Calu3 (cell line): ENCODE measurements around the gene ADGRA1. TPM values are rescaled to one million over a fixed set of nuclear protein-coding genes. Genes with fewer than 3 reads are reported as not detected.

Experiments
- BruUV-seq: library from RNA; stranded (reverse); fragments of 400-500 nt; replicated peaks from 2 replicates; lab custom pipeline; 2021; lab: Mats Ljungman, UMichigan
- CTCF ChIA-PET: fragments of 300-600 bp; sonication (Branson Sonifier 250); formaldehyde crosslinking; loops from one replicate; lab custom pipeline; 2022; ENCODE audit warnings: antibody characterized with exemption; lab: Charles Lee
- DNase-seq: peaks from one replicate; pipeline ENCODE4 v3.0.0; 2022
- H3K27ac Mint-ChIP-seq: one replicate; pipeline ENCODE4 v1.8.0; 2022; ENCODE audit warnings: mixed read lengths; ENCODE audit not compliant: unreplicated experiment
- H3K27me3 Mint-ChIP-seq: one replicate; pipeline ENCODE4 v1.8.0; 2022; ENCODE audit warnings: mixed read lengths; ENCODE audit not compliant: unreplicated experiment
- H3K36me3 Mint-ChIP-seq: one replicate; pipeline ENCODE4 v1.8.0; 2022; ENCODE audit warnings: mild to moderate bottlenecking, moderate library complexity, mixed read lengths; ENCODE audit not compliant: insufficient read depth, unreplicated experiment
- H3K4me1 Mint-ChIP-seq: one replicate; pipeline ENCODE4 v1.8.0; 2022; ENCODE audit warnings: mild to moderate bottlenecking, low read depth, mixed read lengths; ENCODE audit not compliant: unreplicated experiment
- H3K4me3 Mint-ChIP-seq: one replicate; pipeline ENCODE4 v1.8.0; 2022; ENCODE audit warnings: mild to moderate bottlenecking, low read depth, moderate library complexity, mixed read lengths; ENCODE audit not compliant: unreplicated experiment
- H3K9me3 Mint-ChIP-seq: one replicate; pipeline ENCODE4 v1.8.0; 2022; ENCODE audit warnings: low read depth, mixed read lengths; ENCODE audit not compliant: unreplicated experiment
- CTCF ChIP-seq: fragments of 200-600 bp; IDR thresholded peaks from one replicate; pipeline ENCODE4 v1.8.0; 2022; ENCODE audit warnings: antibody characterized with exemption; ENCODE audit not compliant: unreplicated experiment
- intact Hi-C: fragments of 100-400 bp; cut with micrococcal nuclease; formaldehyde crosslinking; loops from one replicate; pipeline ENCODE4 v1.10.0; 2022; ENCODE audit not compliant: unreplicated experiment
- total RNA-seq: library from RNA; stranded (reverse); gene quantifications from 2 replicates; pipeline ENCODE4 v1.2.3, GENCODE V29; 2022

ADGRA1 gene
- total RNA-seq, 1 experiment from 2014 or later: not detected

GRCh38 chr10:133117036-133117687 is 29.4 kb downstream of the ADGRA1 start:
- TF ChIP-seq CTCF: no peak
- Mint-ChIP-seq H3K27me3 (peaks cover 13% of the 10 kb centered on the region), H3K27ac (no peak overlapping the region), H3K4me1 (no peaks in the 10 kb centered on the region), H3K36me3 (peaks cover 6% of the 10 kb centered on the region), H3K4me3 (no peak overlapping the region), H3K9me3 (peaks cover 4% of the 10 kb centered on the region)
- CTCF ChIA-PET: no interaction called here
- DNase-seq: no peak
- intact Hi-C loops: no loop called here
- BruUV-seq: no TSS peak

GRCh38 chr10:133117688-133118071 is 30.0 kb downstream of the ADGRA1 start:
- no peak for DNase-seq
- intact Hi-C loops: no loop called here
- H3K27me3 Mint-ChIP-seq: peaks cover 19% of the 10 kb centered on the region
- peaks cover 4% of the 10 kb centered on the region for H3K9me3 Mint-ChIP-seq
- H3K4me1 Mint-ChIP-seq: no peaks in the 10 kb centered on the region
- H3K36me3 Mint-ChIP-seq: peaks cover under 1% of the 10 kb centered on the region
- H3K27ac Mint-ChIP-seq: no peak overlapping the region
- no peak overlapping the region for H3K4me3 Mint-ChIP-seq
- TF ChIP-seq CTCF: no peak
- BruUV-seq: no TSS peak
- CTCF ChIA-PET: no interaction called here

- BruUV-seq: no TSS peak
- H3K27ac Mint-ChIP-seq: no peak overlapping the region
- peaks cover 4% of the 10 kb centered on the region for H3K9me3 Mint-ChIP-seq
- no peaks in the 10 kb centered on the region for H3K36me3 Mint-ChIP-seq
- no peak for DNase-seq
- TF ChIP-seq CTCF: no peak
- H3K4me1 Mint-ChIP-seq: no peaks in the 10 kb centered on the region
- peaks cover 44% of the 10 kb centered on the region for H3K27me3 Mint-ChIP-seq
- no peak overlapping the region for H3K4me3 Mint-ChIP-seq
- intact Hi-C loops: no loop called here
- CTCF ChIA-PET: no interaction called here
Observed at GRCh38 chr10:133121479-133121878, 33.8 kb downstream of the ADGRA1 start.

GRCh38 chr10:133122171-133122935 is 34.6 kb downstream of the ADGRA1 start:
- no peak for TF ChIP-seq CTCF
- CTCF ChIA-PET: no interaction called here
- Mint-ChIP-seq H3K27me3 (peaks cover 44% of the 10 kb centered on the region), H3K4me3 (no peak overlapping the region), H3K27ac (no peak overlapping the region), H3K9me3 (peaks cover 4% of the 10 kb centered on the region), H3K4me1 (no peaks in the 10 kb centered on the region), H3K36me3 (no peaks in the 10 kb centered on the region)
- DNase-seq: no peak
- intact Hi-C loops: no loop called here
- no TSS peak for BruUV-seq
